H1 (cell line): ENCODE data around the gene MRAP2. TPM values are rescaled to one million over a fixed set of nuclear protein-coding genes. Genes with fewer than 3 reads are reported as not detected.

Experiments used
- BRCA1 ChIP-seq: IDR thresholded peaks from 2 replicates; pipeline ENCODE4 v1.6.1; 2012; ENCODE audit warnings: low read depth, low read length, improper control_type of control experiment
- CHD7 ChIP-seq: fragments of 300-600 bp; sonication (generic); IDR thresholded peaks from 2 replicates; pipeline ENCODE4 v1.7.1; 2012; ENCODE audit warnings: low read length, moderate library complexity, mild to moderate bottlenecking, inconsistent platforms; ENCODE audit not compliant: insufficient replicate concordance
- E2F6 ChIP-seq: IDR thresholded peaks from 2 replicates; pipeline ENCODE4 v1.6.1; 2012; ENCODE audit warnings: inconsistent platforms
- EZH2 ChIP-seq: fragments of 200-600 bp; sonication (generic); IDR thresholded peaks from 2 replicates; pipeline ENCODE4 v1.7.1; 2012; ENCODE audit warnings: low read depth, mild to moderate bottlenecking, moderate library complexity, low read length, inconsistent platforms; ENCODE audit not compliant: severe bottlenecking
- JUN ChIP-seq: IDR thresholded peaks from 2 replicates; pipeline ENCODE4 v1.6.1; 2011; ENCODE audit warnings: low read depth, mild to moderate bottlenecking, improper control_type of control experiment, low read length
- POLR2A ChIP-seq, 2 experiments: IDR thresholded peaks; 1 replicate in 1 of 2; 2 replicates in 1 of 2; pipeline ENCODE4 v1.6.1; 2011; ENCODE audit warnings: low read depth in 2 of 2, low read length in 2 of 2, mild to moderate bottlenecking in 2 of 2; ENCODE audit errors: control extremely low read depth in 1 of 2
- SIRT6 ChIP-seq: IDR thresholded peaks from one replicate; pipeline ENCODE4 v1.7.1; 2012; ENCODE audit warnings: low read length, inconsistent platforms
- TAF7 ChIP-seq: optimal IDR thresholded peaks from 2 replicates; pipeline ENCODE3; 2011; ENCODE audit warnings: low read depth, mild to moderate bottlenecking, inconsistent platforms, low read length, moderate library complexity, borderline replicate concordance
- TEAD4 ChIP-seq: IDR thresholded peaks from 2 replicates; pipeline ENCODE4 v1.6.1; 2012; ENCODE audit warnings: low read depth, low read length, inconsistent platforms, mixed read lengths
- polyA plus RNA-seq, 7 experiments: library from polyadenylated mRNA; depleted of rRNA in 3 of 7; stranded (reverse) in 5 of 7; unstranded in 2 of 7; fragments of >200 nt in 5 of 7; fragments of 200-250 nt in 2 of 7; gene quantifications; 1 replicate in 5 of 7; 2 replicates in 1 of 7; 4 replicates in 1 of 7; pipeline versions ENCODE4 v1.2.1 to v1.2.3, GENCODE V29; 2011 to 2013; ENCODE audit warnings: missing spikeins in 2 of 7, mixed read lengths in 2 of 7
- total RNA-seq: library from RNA; stranded (reverse); fragmentation: NEBNext Ultra II Directional; extraction: Animal tissue kit (Norgen Biotek cat#: 25700); gene quantifications from 2 replicates; pipeline ENCODE4 v1.2.1, GENCODE V29; 2021

Gene MRAP2
- total and polyA plus RNA-seq, 2 of the 8 experiments (the other 6 are each of a cell fraction or from before 2014, with no cell fraction given), result 5.0 to 11.0 TPM

- TF ChIP-seq CHD7 (no peak), SIRT6 (no peak), TEAD4 (no peak), POLR2A (IDR thresholded peaks at IDR 0.05; ENCODE audit: control extremely low read depth in 1 of 2, low read depth in 2 of 2, low read length in 2 of 2) (no peak), E2F6 (no peak), BRCA1 (no peak), JUN (no peak), TAF7 (no peak), EZH2 (no peak)
Measured at GRCh38 chr6:84017709-84018452, 15.7 kb upstream of the MRAP2 start (continued).
